Cardiac muscle cell (in vitro differentiated cells and primary cell): Measurements from ENCODE around the gene APPL2. TPM values are rescaled to one million over a fixed set of nuclear protein-coding genes. Genes with fewer than 3 reads are reported as not detected.

Experiments used
- DNase-seq, 2 donors: peaks; one replicate each; pipeline versions ENCODE4 v3.0.0 to v3.0.0-alpha.2; 2010 to 2017; ENCODE audit warnings: low read depth in 1 of 2, low spot score in 1 of 2
- H3K27ac ChIP-seq: fragments of 200-600 bp; sonication (generic); 2 replicates; pipeline ENCODE4 v1.5.1; 2016
- H3K27me3 ChIP-seq: fragments of 200-600 bp; sonication (generic); 2 replicates; pipeline ENCODE4 v1.6.0; 2016; ENCODE audit warnings: control low read depth
- H3K36me3 ChIP-seq: fragments of 200-600 bp; sonication (generic); 2 replicates; pipeline ENCODE4 v1.5.1; 2016; ENCODE audit warnings: control low read depth
- H3K4me1 ChIP-seq: fragments of 200-600 bp; sonication (generic); 2 replicates; pipeline ENCODE4 v1.8.1; 2017; ENCODE audit warnings: low read depth, mild to moderate bottlenecking, mixed run types
- H3K4me3 ChIP-seq: fragments of 200-600 bp; sonication (generic); 2 replicates; pipeline ENCODE4 v1.5.1; 2016; ENCODE audit warnings: mild to moderate bottlenecking
- H3K9me3 ChIP-seq: fragments of 200-600 bp; sonication (generic); 2 replicates; pipeline ENCODE4 v1.5.1; 2017; ENCODE audit warnings: low read depth, mild to moderate bottlenecking, control low read depth
- polyA plus RNA-seq: library from polyadenylated mRNA; unstranded; fragments of >200 nt; fragmentation: Nextera tagmentation; extraction: Ambion mirVana; gene quantifications from 2 replicates; pipeline ENCODE4 v1.2.1, GENCODE V29; 2016
- total RNA-seq: library from RNA; depleted of rRNA; stranded (reverse); fragments of >200 nt; gene quantifications from 2 replicates; pipeline ENCODE4 v1.2.3, GENCODE V29; 2016
- TF ChIP-seq, protein P1 (sequence below): IDR thresholded peaks from 2 replicates; pipeline ENCODE4 v1.5.1; 2012; ENCODE audit warnings: low read depth, mild to moderate bottlenecking, low read length

The APPL2 gene
- total and polyA plus RNA-seq, 2 experiments from 2014 or later = 13.2 to 24.7 TPM

DNA sequence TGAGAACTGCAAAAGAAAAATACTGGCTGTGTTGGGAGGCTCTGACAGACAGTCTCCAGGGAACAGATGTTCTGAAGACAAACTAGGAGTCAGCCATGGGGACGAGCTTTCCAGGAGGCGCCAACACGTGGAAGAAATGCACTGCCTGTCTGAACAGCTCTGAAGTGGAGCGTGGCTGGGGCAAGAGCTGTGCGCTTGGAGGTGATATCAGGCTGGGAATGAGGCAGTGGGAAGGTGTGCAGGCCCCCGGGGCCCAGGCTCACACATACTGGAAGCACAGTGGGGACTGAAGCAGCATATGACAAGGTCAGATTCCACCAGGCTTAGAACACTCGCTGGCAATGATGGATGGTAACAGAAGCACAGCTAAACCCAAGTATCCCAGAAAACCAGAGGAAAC, 17.5 kb downstream of the APPL2 start:
- H3K36me3 ChIP-seq = peaks cover 27% of the 10 kb centered on the region
- H3K4me1 ChIP-seq = peaks cover 12% of the 10 kb centered on the region
- peak overlapping the region; percentile 65 for H3K27ac ChIP-seq

DNA sequence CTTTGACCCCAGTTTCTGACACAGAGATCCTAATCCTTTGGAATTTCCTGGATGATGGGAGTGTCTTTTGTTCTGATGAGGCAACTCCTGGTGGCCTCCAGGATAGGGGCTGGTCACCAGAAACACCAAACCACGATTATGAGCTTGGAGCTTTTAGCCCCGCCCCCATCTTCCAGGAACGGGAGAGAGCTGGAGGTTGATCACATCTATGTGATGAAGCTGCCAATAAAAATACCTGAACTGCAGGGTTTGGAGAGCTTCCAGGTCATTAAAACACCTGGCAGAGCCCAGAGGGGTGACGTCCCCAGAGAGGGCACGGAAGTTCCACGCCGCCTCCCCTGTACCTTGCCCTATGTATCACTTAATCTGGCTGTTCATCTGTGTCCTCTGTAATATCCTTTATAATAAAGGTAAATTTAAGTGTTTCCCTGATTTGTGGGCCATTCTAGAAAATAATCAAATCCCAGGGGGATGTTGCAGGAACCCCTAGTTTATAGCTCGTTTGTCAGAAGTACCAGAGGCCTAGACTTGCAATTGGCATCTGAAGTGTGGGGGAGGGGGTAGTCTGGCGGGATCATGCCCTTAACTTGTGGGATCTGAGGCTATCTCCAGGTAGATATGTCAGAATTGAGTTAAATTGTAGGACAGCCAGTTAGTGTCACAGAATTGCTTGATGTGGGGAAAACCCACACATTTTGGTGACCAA, 21.2 kb downstream of the APPL2 start:
- H3K4me1 ChIP-seq = peaks cover 7% of the 10 kb centered on the region
- H3K36me3 ChIP-seq = peaks cover 40% of the 10 kb centered on the region
- H3K4me3 ChIP-seq = no peak overlapping the region
- TF ChIP-seq, protein P1, sequence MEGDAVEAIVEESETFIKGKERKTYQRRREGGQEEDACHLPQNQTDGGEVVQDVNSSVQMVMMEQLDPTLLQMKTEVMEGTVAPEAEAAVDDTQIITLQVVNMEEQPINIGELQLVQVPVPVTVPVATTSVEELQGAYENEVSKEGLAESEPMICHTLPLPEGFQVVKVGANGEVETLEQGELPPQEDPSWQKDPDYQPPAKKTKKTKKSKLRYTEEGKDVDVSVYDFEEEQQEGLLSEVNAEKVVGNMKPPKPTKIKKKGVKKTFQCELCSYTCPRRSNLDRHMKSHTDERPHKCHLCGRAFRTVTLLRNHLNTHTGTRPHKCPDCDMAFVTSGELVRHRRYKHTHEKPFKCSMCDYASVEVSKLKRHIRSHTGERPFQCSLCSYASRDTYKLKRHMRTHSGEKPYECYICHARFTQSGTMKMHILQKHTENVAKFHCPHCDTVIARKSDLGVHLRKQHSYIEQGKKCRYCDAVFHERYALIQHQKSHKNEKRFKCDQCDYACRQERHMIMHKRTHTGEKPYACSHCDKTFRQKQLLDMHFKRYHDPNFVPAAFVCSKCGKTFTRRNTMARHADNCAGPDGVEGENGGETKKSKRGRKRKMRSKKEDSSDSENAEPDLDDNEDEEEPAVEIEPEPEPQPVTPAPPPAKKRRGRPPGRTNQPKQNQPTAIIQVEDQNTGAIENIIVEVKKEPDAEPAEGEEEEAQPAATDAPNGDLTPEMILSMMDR = no peak
- peak in 1 of 2 donors; percentile 50 for DNase-seq
- no peaks in the 10 kb centered on the region for H3K27me3 ChIP-seq
- H3K9me3 ChIP-seq = no peaks in the 10 kb centered on the region
- no peak overlapping the region for H3K27ac ChIP-seq

More for the DNA sequence above, 17.5 kb downstream of the APPL2 start:
- H3K4me3 ChIP-seq = no peak overlapping the region
- peak in 1 of 2 donors; percentile 40 for DNase-seq
- H3K27me3 ChIP-seq = no peaks in the 10 kb centered on the region
- no peaks in the 10 kb centered on the region for H3K9me3 ChIP-seq
- TF ChIP-seq, protein P1 = no peak

DNA sequence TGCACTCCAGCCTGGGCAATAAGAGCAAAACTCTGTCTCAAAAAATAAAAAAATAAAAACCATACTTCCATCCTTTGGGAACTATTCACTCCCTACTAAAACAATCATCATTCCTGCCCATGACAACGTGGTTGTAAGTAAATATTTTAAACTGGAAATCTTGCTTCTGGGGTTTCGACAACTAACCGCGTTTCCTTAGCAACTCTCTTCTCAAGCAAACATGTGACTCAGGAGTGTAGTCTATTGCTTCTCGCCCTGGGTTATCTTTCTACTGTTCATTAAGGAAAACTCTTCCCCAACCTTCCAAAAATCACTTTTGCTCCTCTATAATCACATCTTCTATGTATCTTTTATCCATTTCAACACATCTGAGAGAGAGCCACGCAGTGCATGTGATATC, 21.8 kb downstream of the APPL2 start:
- H3K4me1 ChIP-seq = peaks cover 7% of the 10 kb centered on the region
- TF ChIP-seq, protein P1 = no peak
- DNase-seq = peak in 1 of 2 donors; percentile 71
- H3K36me3 ChIP-seq = peaks cover 40% of the 10 kb centered on the region
- H3K27me3 ChIP-seq = no peaks in the 10 kb centered on the region
- H3K27ac ChIP-seq = no peak overlapping the region
- H3K9me3 ChIP-seq = no peaks in the 10 kb centered on the region
- H3K4me3 ChIP-seq = no peak overlapping the region

DNA sequence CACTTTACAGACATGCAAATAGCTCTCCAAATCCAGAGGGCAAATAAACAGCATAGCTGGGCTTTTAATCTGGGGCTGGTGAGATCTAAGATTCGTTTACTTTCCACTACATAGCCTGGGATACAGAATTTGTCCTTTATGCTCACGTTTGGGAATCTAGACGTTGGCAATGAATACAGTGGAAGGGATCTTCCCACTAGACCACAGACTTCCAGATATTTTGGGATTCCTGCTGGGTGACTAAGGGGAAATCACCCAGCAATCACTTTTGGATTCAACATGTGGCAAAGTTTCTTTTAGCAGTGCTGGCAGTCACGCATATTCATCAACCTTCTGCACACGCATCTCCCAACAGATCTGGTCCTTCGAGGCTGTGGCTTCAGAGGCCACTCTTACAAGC, 23.5 kb downstream of the APPL2 start:
- H3K4me3 ChIP-seq = no peak overlapping the region
- peak in 1 of 2 donors; percentile 74 for DNase-seq
- no peak overlapping the region for H3K27ac ChIP-seq
- H3K4me1 ChIP-seq = no peaks in the 10 kb centered on the region
- no peaks in the 10 kb centered on the region for H3K9me3 ChIP-seq
- peaks cover 38% of the 10 kb centered on the region for H3K36me3 ChIP-seq
- H3K27me3 ChIP-seq = no peaks in the 10 kb centered on the region
- TF ChIP-seq, protein P1 = no peak

DNA sequence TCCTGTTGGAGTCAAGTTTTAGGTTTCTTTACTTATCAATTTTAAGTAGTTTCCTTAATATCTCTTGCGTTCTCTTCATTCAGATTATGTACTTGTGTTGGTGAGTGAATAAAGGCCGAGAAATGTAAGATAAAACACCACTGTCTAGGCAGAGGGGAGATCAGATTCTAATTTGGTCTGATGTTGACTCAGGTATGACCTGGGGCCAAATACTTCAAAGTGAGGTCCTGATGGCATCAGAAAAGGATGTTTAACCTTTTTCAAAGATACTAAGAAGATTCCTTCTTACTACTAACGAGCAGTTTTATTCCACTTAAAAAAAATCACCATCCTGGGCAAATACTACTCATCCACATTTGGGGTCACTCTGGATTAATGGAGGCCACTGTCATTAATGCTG, 26.9 kb downstream of the APPL2 start:
- H3K9me3 ChIP-seq = no peaks in the 10 kb centered on the region
- TF ChIP-seq, protein P1 = no peak
- DNase-seq = no peak
- H3K27ac ChIP-seq = no peak overlapping the region
- H3K27me3 ChIP-seq = no peaks in the 10 kb centered on the region
- peaks cover 25% of the 10 kb centered on the region for H3K36me3 ChIP-seq
- H3K4me3 ChIP-seq = no peak overlapping the region
- H3K4me1 ChIP-seq = no peaks in the 10 kb centered on the region
